Measurements from ENCODE around the gene GUCY2F. TPM values are rescaled to one million over a fixed set of nuclear protein-coding genes. Genes with fewer than 3 reads are reported as not detected.

Gene GUCY2F
- total RNA-seq, 3 donors from 2014 or later, result not detected

- ATAC-seq (no peak), DNase-seq (peak in 1 of 3 donors; percentile 1)
- Histone ChIP-seq H3K9me3 (no peaks in the 10 kb centered on the region), H3K36me3 (ENCODE audit: low read depth) (no peaks in the 10 kb centered on the region), H3K4me3 (no peak overlapping the region), H3K4me1 (ENCODE audit: low read depth) (no peaks in the 10 kb centered on the region)
- intact Hi-C loops (cut with DNase I, micrococcal nuclease), result no loop called here
- no peak for TF ChIP-seq CTCF (IDR thresholded peaks at IDR 0.05)
Observed at GRCh38 chrX:109472939-109473735, 8.7 kb downstream of the GUCY2F start.

- ATAC-seq (no peak), DNase-seq (no peak)
- Histone ChIP-seq H3K9me3 (no peaks in the 10 kb centered on the region), H3K4me3 (no peak overlapping the region), H3K4me1 (ENCODE audit: low read depth) (no peaks in the 10 kb centered on the region), H3K36me3 (ENCODE audit: low read depth) (no peaks in the 10 kb centered on the region)
- intact Hi-C loops (cut with DNase I, micrococcal nuclease), result no loop called here
- TF ChIP-seq CTCF (IDR thresholded peaks at IDR 0.05), result no peak
Observed at GRCh38 chrX:109464231-109464630, 17.7 kb downstream of the GUCY2F start.

GRCh38 chrX:109463784-109464183, 18.1 kb downstream of the GUCY2F start:
- H3K9me3 ChIP-seq, result no peaks in the 10 kb centered on the region
- intact Hi-C loops (cut with DNase I, micrococcal nuclease), result no loop called here
- no peak for DNase-seq
- ATAC-seq, result no peak
- H3K4me1 ChIP-seq (ENCODE audit: low read depth), result no peaks in the 10 kb centered on the region
- H3K36me3 ChIP-seq (ENCODE audit: low read depth), result no peaks in the 10 kb centered on the region
- no peak overlapping the region for H3K4me3 ChIP-seq
- TF ChIP-seq CTCF (IDR thresholded peaks at IDR 0.05), result no peak

- Histone ChIP-seq H3K4me3 (no peak overlapping the region), H3K36me3 (ENCODE audit: low read depth) (no peaks in the 10 kb centered on the region), H3K4me1 (ENCODE audit: low read depth) (no peaks in the 10 kb centered on the region), H3K9me3 (no peaks in the 10 kb centered on the region)
- no peak for ATAC-seq
- intact Hi-C loops (cut with DNase I, micrococcal nuclease), result no loop called here
- TF ChIP-seq CTCF (IDR thresholded peaks at IDR 0.05), result no peak
- no peak for DNase-seq
Observed at GRCh38 chrX:109448282-109448938, 33.5 kb downstream of the GUCY2F start.

GRCh38 chrX:109441266-109441665, 40.6 kb downstream of the GUCY2F start:
- intact Hi-C loops (cut with DNase I, micrococcal nuclease), result no loop called here
- DNase-seq, result no peak

More at GRCh38 chrX:109441266-109441665, 40.6 kb downstream of the GUCY2F start:
- no peak overlapping the region for H3K4me3 ChIP-seq
- H3K9me3 ChIP-seq, result no peaks in the 10 kb centered on the region
- no peaks in the 10 kb centered on the region for H3K4me1 ChIP-seq (ENCODE audit: low read depth)
- H3K36me3 ChIP-seq (ENCODE audit: low read depth), result no peaks in the 10 kb centered on the region
- no peak for ATAC-seq
- no peak for TF ChIP-seq CTCF (IDR thresholded peaks at IDR 0.05)

Measured in mucosa of descending colon (tissue), 3 donors.